HG02678 (cell line): ENCODE measurements around the gene BCDIN3D.
"Not testable (repeated sequence)": the region's sequence is repeated elsewhere in the genome, so short reads cannot be mapped to it uniquely, and the experiment has no call there.

Source experiments
- ATAC-seq: cut with Tn5 transposase; IDR thresholded peaks from one replicate; pipeline ENCODE4 v1.9.1; 2021; ENCODE audit warnings: mild to moderate bottlenecking, moderate library complexity; ENCODE audit not compliant: unreplicated experiment

Gene BCDIN3D

GRCh38 chr12:49877066-49877465, 34.2 kb upstream of the BCDIN3D start:
- ATAC-seq: no peak

- no peak for ATAC-seq
Measured at GRCh38 chr12:49876070-49876469, 33.2 kb upstream of the BCDIN3D start.

GRCh38 chr12:49875115-49875720, 32.3 kb upstream of the BCDIN3D start:
- no peak for ATAC-seq

- no peak for ATAC-seq
Measured at GRCh38 chr12:49874142-49874897, 31.4 kb upstream of the BCDIN3D start.

GRCh38 chr12:49873361-49873934, 30.5 kb upstream of the BCDIN3D start:
- ATAC-seq: no peak

GRCh38 chr12:49872781-49873181, 29.9 kb upstream of the BCDIN3D start:
- no peak for ATAC-seq

- ATAC-seq: no peak
Measured at GRCh38 chr12:49872381-49872780, 29.5 kb upstream of the BCDIN3D start.

- not testable (repeated sequence) for ATAC-seq
Measured at GRCh38 chr12:49871811-49872251, 28.9 kb upstream of the BCDIN3D start.

GRCh38 chr12:49871263-49871561, 28.3 kb upstream of the BCDIN3D start:
- ATAC-seq: no peak

GRCh38 chr12:49870501-49871262, 27.8 kb upstream of the BCDIN3D start:
- no peak for ATAC-seq

GRCh38 chr12:49869816-49870500, 27.1 kb upstream of the BCDIN3D start:
- ATAC-seq: no peak

GRCh38 chr12:49868952-49869815, 26.3 kb upstream of the BCDIN3D start:
- no peak for ATAC-seq

GRCh38 chr12:49868449-49868848, 25.5 kb upstream of the BCDIN3D start:
- no peak for ATAC-seq

- no peak for ATAC-seq
Measured at GRCh38 chr12:49867570-49868341, 24.9 kb upstream of the BCDIN3D start.

GRCh38 chr12:49866859-49867569, 24.1 kb upstream of the BCDIN3D start:
- no peak for ATAC-seq

- ATAC-seq: no peak
Measured at GRCh38 chr12:49865782-49866135, 22.9 kb upstream of the BCDIN3D start.

GRCh38 chr12:49865109-49865781, 22.3 kb upstream of the BCDIN3D start:
- no peak for ATAC-seq

- no peak for ATAC-seq
Measured at GRCh38 chr12:49864798-49865090, 21.8 kb upstream of the BCDIN3D start.
